Smooth muscle cell of the brain vasculature (primary cell): ENCODE results near the gene MAP3K21.

Experiments
- DNase-seq: peaks from one replicate; pipeline ENCODE4 v3.0.0-alpha.2; 2012; ENCODE audit warnings: low read depth, low spot score

Gene MAP3K21

DNA sequence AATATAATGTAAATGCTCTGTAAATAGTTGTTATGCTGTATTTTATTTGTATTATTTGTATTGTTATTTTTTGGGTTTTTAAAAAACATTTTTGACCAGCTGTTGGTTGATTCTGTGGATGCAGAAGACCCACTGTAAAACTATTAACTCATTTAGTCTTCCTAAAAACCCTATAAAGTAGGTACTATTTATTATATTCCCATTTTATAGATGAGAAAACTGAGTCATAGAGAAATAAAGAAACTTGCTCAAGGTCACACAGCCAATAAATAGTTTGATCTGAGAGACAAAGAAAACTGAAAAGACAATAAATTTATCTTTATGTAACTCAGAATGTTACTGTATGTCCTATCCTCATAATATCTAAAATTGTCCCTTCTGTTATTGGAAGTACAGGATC is 1.2 kb upstream of the MAP3K21 start:
- no peak for DNase-seq

- DNase-seq: no peak
Observed at GRCh38 chr1:233326811-233327650, 493 bp upstream of the MAP3K21 start.

DNA sequence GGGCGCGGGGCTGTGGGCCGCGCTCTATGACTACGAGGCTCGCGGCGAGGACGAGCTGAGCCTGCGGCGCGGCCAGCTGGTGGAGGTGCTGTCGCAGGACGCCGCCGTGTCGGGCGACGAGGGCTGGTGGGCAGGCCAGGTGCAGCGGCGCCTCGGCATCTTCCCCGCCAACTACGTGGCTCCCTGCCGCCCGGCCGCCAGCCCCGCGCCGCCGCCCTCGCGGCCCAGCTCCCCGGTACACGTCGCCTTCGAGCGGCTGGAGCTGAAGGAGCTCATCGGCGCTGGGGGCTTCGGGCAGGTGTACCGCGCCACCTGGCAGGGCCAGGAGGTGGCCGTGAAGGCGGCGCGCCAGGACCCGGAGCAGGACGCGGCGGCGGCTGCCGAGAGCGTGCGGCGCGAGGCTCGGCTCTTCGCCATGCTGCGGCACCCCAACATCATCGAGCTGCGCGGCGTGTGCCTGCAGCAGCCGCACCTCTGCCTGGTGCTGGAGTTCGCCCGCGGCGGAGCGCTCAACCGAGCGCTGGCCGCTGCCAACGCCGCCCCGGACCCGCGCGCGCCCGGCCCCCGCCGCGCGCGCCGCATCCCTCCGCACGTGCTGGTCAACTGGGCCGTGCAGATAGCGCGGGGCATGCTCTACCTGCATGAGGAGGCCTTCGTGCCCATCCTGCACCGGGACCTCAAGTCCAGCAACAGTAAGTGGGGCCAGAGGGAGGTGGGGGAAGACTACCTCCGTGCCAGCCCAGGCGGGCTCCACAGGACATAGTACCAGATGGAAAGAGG is 808 bp downstream of the MAP3K21 start:
- no peak for DNase-seq

DNA sequence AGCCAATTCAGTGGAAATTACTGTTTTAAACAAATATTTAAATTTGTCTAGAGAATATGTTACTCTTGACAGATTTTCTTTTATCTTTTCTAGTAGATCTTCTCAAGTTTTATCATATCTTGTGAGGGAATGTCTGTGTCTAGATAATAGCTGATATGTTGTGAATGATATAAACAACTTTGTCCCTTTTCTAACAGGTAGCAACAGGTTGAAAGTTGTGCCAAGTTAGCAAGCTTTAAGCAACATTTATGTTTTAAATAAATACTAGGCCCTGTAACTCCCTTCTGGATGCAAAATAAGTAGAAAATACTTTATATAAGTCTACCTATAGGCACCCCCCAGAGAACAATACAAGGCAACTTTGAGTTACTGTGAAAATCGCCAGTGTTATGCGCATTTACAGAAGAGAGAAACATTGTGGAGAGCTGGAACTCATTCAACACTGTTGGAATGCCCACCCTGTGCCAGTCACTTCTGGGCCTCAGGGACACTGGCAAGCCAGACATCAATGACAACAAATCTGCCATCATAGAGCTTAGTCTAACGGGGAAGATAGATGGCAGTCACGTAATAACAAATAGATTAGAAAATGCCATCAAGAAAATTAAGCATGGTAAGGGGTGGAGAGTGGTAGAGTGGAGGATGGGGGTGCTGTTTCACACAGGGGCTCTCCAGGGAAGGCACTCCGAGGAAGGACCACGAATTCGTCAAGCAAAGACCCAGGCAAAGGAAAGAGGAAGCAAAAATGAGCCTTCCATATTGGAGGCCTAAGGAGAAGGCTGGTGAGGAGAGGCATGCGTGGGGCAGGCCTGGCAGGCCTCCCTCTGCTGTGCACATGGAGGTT is 4.4 kb downstream of the MAP3K21 start:
- DNase-seq: no peak

GRCh38 chr1:233333086-233333485 is 5.6 kb downstream of the MAP3K21 start:
- no peak for DNase-seq

- DNase-seq: no peak
Observed at GRCh38 chr1:233334092-233334491, 6.6 kb downstream of the MAP3K21 start.

DNA sequence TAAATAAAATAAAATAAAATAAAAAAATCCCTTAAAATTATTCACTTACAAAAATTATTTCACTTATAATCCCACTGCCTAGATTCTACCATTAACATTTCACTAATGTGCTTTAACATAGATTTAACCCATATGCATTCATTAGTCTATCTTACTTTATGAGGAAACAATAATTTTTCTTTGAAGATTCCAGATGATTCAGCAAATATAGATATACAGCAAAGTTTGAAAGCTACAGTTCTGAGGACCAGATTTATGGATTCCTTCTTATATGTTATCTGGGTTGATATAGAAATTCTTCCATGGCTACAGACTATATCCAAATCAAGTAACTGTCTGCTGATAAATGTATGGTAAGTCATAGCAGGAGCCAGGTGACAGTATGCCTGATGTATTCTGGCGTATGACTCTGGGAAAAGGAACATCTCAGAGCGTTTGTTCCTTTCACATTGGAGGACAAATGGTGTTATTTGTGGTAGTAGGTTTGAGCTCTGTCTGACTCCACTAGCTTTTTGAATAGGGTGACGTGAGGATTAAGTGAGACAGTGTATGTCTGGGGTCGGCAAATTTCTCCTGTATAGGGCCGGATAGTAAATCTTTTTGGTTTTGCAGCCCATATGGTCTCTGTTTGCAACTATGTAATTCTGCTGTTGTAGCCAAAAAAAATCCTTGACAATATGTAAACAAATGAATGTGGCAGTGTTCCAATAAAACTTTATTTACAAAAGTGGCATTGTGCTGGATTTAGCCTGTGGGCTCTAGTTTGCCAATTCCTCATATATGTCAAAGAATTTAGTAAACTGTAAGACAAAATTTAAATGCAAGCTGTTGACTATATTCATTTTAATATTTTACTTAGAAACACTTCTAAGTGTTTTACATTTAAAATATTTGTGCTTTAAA is 9.3 kb downstream of the MAP3K21 start:
- no peak for DNase-seq

DNA sequence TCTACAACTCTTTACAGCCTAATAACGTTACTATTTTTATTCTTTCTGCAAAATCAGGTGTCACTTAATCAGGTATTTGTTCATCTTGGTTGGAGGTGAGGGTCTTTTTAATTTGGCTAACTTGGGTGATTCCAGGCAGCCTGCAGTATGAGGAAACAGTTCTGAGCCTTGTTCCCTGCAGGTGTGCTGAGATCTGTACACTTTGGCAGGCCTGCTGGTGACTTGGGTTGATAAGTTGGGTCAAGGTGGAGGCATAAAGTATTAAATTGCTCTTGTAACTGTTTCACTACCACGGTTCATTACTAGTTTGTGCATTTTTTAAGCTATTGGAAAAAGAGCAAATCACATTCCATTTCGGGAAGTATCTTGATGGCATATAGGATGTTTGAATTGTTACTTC is 10.0 kb downstream of the MAP3K21 start:
- no peak for DNase-seq

DNA sequence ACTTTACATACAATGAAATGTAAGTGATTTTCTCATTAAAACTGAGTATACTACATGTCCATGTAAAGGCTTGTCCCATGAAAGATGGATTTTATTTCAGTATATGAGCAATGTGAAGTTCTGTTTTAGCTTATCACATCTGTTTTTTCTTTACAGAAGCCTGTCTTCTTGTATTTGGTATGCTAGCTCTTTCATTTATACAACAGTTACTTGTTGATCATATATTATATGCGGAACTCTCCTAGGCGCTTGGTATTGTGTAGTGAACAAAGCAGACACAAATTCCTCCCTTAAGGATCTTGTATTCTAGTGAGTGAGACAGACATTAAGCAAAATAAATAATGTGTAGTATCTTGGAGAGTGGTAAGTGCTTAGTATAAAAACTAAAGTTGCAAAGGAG is 10.6 kb downstream of the MAP3K21 start:
- DNase-seq: no peak

DNA sequence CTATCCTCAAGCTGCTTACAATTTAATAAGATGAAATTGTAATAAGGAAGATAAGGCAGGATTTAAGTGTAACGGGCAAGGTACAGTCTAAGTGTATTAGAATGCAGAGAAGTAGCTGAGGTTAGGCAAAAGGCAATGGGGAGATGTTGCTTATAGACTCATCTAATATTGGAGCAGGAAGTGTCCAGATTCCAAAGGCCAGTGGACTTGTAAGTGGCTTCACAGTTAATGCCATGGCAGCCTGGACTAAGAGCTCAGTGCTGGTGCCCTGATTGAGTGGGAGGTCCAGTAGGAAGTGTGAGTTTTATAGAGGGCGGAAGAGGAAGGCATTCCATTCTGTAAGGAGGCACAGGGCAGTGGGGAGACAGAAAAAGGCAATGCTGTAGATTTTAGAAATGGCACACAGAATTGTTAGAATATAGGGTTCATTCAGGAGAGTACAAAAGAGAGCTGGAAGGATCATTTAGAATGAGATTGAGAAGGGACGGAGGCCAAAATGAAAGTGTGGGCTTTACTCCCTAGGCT is 12.6 kb downstream of the MAP3K21 start:
- no peak for DNase-seq

DNA sequence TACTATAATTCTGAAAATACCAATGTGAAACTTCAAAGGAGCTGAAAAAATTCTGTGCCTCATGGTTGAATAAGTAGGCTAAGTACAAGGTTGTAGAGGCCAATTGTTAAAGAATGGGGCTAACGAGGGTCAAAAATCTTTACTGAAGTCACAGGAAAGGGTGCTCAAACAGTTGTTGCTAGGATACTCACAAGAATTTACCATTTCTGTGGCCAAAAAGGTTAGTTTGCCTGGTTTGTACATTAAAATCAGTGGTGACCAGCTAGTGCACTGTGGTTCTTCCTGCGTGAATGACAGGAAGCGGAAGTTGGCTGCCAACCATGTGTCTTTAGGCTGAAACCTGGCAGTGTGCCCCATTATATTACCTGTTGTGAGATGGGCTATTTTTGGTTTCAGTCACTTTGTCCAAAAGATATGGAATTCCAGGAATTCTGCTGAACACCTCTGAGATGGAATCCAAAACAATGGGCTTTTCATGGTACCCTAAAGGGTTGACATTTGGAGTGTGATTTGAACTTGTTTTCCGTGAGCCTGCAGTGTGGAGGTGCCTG is 13.5 kb downstream of the MAP3K21 start:
- DNase-seq: no peak

DNA sequence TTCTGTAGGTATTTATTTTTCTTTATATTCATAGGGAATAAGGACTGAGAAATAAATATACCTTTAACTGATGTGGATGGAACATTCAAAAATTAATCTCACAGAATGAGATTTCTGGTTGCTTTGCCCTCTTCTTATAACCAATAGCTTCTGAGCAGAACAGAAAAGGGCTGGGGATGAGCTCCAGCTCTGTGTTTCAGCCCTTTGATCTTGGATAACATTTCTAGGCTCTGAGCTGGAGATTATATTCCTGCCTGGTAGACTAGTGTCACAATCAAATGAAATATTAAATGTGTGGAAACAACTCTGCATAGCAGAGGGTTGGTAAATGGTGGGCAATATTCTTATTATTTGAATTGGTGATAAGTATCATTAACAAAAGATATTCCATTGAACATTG is 14.6 kb downstream of the MAP3K21 start:
- DNase-seq: no peak

DNA sequence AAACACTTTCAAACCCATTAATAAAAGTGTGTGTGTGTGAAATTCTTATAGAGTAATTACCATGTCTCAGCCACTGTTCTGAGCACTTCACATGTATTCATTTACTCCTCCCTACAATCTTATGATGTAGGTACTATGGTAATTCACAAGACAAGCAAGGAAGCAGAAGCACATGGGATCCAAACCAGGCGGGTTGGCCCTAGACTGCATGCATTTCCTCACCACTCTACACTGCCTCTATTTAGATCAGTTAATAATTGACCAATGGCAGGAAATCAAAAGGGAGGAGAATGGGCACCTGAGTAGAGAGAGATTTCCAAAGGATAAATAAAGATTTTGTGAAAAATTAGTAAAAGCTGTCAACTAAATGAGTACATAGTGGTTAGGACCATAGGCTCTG is 15.7 kb downstream of the MAP3K21 start:
- no peak for DNase-seq

- DNase-seq: no peak
Observed at GRCh38 chr1:233347338-233347737, 19.8 kb downstream of the MAP3K21 start.

GRCh38 chr1:233349137-233349536 is 21.6 kb downstream of the MAP3K21 start:
- DNase-seq: no peak

DNA sequence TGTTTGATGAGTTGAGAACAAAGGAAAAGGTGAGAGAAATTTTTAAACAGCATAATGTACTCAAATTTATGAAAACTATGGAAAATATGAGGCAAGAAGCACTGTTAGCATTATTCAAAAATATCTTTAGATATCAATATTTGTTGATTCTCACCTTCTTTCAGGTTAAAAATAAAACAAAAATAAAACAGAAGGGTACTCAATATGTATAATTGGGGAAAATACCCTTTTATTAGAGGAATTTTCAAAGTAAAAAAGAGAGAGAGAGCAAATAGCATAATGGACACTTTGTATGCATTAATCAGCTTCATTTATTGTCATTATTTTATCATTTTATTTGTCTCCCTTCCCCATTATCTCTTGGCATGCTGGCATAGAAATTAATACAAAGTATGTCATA is 27.5 kb downstream of the MAP3K21 start:
- DNase-seq: no peak

DNA sequence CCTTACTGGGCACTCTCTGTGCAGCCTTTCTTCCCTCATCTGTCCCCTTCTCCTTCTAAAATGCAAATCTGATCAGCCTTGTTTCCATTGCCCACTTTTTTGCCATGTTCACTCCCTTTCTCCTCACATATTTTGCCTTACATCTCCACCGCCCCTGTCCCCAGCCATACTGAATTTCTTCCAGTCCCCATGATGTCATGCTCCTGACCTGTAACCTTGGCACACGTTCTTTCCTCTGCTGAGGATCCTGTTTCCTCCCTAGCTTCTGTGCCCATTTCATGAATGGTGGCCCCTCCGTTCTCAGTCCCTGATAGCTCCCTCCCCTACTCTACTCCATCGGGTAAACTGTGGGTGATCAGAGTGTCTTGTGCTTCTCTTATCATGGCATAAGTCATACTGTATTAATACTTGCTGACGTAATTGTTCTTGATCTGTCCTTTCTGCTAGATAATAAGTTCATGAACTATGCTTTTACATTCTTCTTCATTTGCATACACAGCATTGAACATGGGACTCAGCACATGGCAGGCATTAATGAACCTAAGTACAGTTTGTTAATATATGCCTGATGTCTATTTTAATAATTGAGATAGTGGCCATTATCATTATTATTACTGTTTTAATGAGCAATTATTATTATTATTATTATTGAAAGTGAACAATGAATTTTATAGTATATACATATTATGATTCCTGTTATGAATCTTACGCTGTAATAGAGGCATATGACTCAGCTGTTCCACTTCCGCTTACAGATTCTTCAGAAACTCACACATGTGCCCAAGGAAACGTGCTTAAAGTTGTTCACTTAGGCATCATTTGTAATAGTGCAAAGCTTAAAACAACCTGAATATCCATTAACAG is 28.5 kb downstream of the MAP3K21 start:
- no peak for DNase-seq

- no peak for DNase-seq
Observed at GRCh38 chr1:233356705-233356987, 29.1 kb downstream of the MAP3K21 start.

GRCh38 chr1:233357595-233358397 is 30.3 kb downstream of the MAP3K21 start:
- no peak for DNase-seq
